HG02970 (cell line): ENCODE data around the gene GPR78.

Experiments used
- ATAC-seq: cut with Tn5 transposase; IDR thresholded peaks from one replicate; pipeline ENCODE4 v1.9.1; 2021; ENCODE audit warnings: mild to moderate bottlenecking, moderate library complexity, moderate number of reproducible peaks; ENCODE audit not compliant: unreplicated experiment, low FRiP score

The GPR78 gene, protein sequence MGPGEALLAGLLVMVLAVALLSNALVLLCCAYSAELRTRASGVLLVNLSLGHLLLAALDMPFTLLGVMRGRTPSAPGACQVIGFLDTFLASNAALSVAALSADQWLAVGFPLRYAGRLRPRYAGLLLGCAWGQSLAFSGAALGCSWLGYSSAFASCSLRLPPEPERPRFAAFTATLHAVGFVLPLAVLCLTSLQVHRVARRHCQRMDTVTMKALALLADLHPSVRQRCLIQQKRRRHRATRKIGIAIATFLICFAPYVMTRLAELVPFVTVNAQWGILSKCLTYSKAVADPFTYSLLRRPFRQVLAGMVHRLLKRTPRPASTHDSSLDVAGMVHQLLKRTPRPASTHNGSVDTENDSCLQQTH

GRCh38 chr4:8580321-8581093, at the start of gene GPR78:
TSS of gene GPR78 (plus strand) at chr4:8580392. CDS start at chr4:8580983, 591 bp downstream.
- ATAC-seq, result no peak

- ATAC-seq, result no peak
Observed at GRCh38 chr4:8532245-8532781, 47.9 kb upstream of the GPR78 start.

- no peak for ATAC-seq
Observed at GRCh38 chr4:8533274-8533865, 46.8 kb upstream of the GPR78 start.

- peak; percentile 77 for ATAC-seq
Observed at GRCh38 chr4:8534129-8534528, 46.1 kb upstream of the GPR78 start.

DNA sequence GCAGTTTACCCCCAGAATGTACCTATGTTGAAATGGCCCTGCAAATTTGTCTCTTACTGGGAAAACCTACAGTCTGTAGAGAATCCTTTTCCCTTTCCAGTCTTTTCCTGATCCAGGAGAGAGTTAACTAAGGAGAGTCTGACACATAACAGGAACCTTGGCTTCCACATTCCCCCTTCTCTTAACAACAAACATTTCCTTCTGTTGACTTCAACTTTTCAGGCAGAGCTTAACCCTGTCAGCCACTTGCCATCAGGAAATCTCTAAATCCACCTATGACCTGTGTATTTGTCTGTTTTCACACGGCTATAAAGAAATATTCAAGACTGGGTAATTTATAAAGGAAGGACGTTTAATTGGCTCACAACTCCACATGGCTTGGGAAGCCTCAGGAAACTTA, 45.6 kb upstream of the GPR78 start:
- ATAC-seq, result no peak

GRCh38 chr4:8536467-8536866, 43.7 kb upstream of the GPR78 start:
- ATAC-seq, result no peak

- no peak for ATAC-seq
Observed at GRCh38 chr4:8537041-8537461, 43.1 kb upstream of the GPR78 start.

DNA sequence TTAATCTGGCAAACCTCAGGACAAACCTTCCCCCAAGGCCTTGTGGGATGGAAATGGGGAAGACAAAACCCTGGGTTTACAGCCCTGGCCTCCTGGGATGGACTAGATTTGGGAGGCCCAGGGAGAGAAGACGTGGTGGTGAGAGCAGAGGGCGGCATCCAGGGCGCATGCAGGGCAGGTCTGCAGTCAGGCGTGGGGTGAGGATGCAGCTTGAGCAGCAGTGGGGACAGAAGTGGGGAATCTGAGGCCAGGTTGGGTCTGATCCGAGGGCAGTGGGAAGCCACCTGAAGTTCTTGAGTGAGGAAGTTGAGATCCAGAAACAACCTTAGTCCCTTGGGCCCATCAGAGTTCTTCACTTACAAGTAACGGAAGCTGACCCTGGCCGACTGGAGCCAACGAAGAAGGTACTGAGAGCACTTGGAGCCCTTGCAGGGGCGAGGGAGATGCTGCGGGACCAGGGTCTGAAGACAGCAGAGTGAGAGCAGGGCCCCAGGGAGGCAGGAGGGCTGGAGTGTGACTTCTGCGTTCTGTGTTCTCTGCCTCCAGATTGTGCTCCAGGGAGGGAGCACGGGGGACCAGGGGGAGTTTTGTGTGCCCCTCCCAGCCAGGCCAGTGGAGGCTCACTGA, 42.0 kb upstream of the GPR78 start:
- no peak for ATAC-seq

- ATAC-seq, result no peak
Observed at GRCh38 chr4:8538703-8539567, 41.3 kb upstream of the GPR78 start.

DNA sequence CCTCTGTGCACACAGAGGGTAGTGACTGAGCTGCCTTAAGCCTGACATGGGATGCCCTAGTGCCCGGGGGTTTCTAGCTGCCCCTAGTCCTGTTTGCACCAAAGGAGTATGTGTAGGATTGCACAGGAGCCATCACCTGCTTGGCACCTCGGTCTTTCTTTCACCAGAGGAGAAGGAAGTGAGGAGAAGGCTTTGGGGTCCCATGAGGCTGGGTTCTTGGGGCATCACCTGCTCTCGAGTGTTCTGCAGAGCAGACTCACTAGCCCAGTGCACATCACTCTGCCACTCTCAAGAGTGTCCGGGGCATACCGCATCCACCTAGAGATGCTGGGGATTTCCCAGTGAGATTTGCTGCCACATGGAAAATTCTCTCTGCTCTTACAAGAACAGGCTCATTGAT, 40.5 kb upstream of the GPR78 start:
- ATAC-seq, result no peak

GRCh38 chr4:8540072-8540471, 40.1 kb upstream of the GPR78 start:
- no peak for ATAC-seq

- no peak for ATAC-seq
Observed at GRCh38 chr4:8540586-8540985, 39.6 kb upstream of the GPR78 start.

DNA sequence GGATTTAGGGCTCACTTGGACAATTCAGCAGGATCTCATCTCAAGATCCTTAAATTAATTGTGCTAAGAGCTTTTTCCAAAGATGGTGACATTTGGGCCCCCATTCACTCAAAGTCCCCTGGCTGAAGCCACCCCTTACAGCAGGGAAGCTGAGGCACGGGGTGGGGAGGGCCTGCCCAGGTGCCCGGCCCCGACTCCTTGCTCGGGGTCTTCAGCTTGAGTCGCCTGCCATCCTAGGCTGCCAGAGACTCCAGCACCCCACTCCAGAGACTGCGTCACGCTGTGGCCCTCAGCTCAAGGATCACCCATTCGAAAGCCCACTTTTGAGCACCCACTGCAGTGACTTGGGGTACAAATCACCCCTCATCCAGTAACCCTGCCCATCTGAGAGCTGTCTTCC, 39.2 kb upstream of the GPR78 start:
- no peak for ATAC-seq

- no peak for ATAC-seq
Observed at GRCh38 chr4:8541981-8542715, 38.0 kb upstream of the GPR78 start.

GRCh38 chr4:8542776-8543525, 37.2 kb upstream of the GPR78 start:
- ATAC-seq, result no peak

GRCh38 chr4:8543623-8544022, 36.6 kb upstream of the GPR78 start:
- no peak for ATAC-seq

DNA sequence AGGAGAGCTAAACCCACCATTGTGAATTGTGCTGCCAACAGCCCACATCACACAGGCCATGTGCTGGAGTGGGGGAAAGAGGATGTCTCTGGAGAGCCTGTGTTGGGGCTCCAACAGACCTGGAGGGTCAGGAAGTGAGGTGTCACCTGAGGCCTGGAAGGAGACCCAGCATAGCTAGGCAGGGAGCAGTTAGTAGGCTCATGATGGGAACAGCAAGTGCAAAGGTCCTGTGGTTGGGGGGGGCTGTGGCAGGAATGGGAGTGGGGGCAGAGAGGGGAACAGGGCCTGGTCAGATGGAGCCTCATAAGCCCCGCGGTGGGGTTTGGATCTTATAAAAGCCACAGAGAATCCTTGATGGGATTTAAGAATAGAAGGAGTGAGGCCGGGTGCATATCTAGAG, 35.9 kb upstream of the GPR78 start:
- no peak for ATAC-seq

DNA sequence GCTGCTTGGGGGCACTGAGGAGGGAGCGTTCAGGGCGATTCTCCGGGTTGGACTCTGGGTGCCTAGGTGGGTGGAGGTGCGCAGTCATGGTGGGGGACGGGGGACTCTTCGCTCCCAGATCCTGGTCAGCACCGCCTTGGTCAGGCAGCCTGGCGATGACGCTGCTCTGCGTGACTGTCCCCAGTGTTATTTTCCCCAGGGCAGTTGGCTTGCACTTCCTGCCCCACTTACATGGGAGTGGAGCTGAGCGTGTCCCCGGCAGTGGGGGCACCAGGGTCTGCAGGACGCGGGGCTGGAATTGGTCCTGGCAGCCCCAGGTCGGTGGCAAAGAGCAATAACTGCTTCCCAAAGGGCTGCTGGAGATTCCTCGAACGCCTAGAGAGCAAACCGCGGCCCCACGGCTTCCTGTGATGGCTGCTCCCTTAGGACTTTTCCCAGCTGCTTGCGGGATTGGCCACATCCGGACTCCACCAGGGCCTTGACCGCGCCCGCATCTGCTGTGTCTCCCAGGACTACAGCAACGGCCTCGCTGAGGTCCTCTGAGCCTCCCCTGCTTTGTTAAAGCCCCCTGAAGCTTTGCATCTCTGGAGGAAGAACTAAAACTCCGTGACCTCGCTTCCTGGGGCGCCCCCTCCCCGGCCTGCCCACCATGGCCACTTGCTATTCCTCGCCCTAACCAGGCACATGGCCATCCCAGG, 35.3 kb upstream of the GPR78 start:
- ATAC-seq, result no peak
